SK-N-SH treated with all-trans-retinoic acid at 6 μM for 48 hours (cell line): ENCODE data around the gene SPR.

Source experiments
- OSR1 ChIP-seq: fragments of 250-450 bp; sonication (Bioruptor Pico); IDR thresholded peaks from 2 replicates; pipeline ENCODE4 v1.8.0; 2022; ENCODE audit warnings: moderate library complexity, mild to moderate bottlenecking, inconsistent platforms
- PPARA ChIP-seq: fragments of 250-450 bp; sonication (Bioruptor Pico); IDR thresholded peaks from 2 replicates; pipeline ENCODE4 v1.5.0; 2020; ENCODE audit warnings: mild to moderate bottlenecking, borderline replicate concordance
- TF ChIP-seq, protein P1 (sequence below): fragments of 250-450 bp; sonication (Bioruptor Pico); IDR thresholded peaks from 2 replicates; pipeline ENCODE4 v1.8.0; 2021; ENCODE audit warnings: low read depth, mild to moderate bottlenecking, moderate library complexity, borderline replicate concordance

DNA sequence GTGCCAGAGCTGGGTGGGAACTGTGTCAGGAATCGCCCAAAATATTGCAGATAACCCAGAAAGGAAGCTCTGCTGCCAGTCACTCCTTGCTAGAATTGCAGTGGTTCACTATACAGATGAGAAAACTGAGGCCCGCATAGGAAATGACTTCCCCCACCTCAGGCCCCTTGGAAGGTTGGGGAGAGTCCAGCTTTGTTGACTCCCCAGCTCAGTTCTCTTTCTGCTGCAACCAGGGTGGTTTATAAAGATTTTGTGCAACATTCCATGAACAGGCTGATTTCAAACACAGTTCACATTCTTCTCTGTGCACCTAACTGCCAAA, 11.3 kb downstream of the SPR start:
- TF ChIP-seq, protein P1, sequence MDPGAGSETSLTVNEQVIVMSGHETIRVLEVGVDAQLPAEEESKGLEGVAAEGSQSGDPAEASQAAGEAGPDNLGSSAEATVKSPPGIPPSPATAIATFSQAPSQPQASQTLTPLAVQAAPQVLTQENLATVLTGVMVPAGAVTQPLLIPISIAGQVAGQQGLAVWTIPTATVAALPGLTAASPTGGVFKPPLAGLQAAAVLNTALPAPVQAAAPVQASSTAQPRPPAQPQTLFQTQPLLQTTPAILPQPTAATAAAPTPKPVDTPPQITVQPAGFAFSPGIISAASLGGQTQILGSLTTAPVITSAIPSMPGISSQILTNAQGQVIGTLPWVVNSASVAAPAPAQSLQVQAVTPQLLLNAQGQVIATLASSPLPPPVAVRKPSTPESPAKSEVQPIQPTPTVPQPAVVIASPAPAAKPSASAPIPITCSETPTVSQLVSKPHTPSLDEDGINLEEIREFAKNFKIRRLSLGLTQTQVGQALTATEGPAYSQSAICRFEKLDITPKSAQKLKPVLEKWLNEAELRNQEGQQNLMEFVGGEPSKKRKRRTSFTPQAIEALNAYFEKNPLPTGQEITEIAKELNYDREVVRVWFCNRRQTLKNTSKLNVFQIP (CRISPR knock-in tag), result no peak
- TF ChIP-seq PPARA (CRISPR knock-in tag) (no peak), OSR1 (CRISPR knock-in tag) (no peak)
